Measurements from ENCODE around the gene TRAPPC2L. TPM values are rescaled to one million over a fixed set of nuclear protein-coding genes. Genes with fewer than 3 reads are reported as not detected.

TRAPPC2L gene
- total and polyA plus RNA-seq, 12 donors: 37.5 to 63.3 (median 50.9) TPM

DNA sequence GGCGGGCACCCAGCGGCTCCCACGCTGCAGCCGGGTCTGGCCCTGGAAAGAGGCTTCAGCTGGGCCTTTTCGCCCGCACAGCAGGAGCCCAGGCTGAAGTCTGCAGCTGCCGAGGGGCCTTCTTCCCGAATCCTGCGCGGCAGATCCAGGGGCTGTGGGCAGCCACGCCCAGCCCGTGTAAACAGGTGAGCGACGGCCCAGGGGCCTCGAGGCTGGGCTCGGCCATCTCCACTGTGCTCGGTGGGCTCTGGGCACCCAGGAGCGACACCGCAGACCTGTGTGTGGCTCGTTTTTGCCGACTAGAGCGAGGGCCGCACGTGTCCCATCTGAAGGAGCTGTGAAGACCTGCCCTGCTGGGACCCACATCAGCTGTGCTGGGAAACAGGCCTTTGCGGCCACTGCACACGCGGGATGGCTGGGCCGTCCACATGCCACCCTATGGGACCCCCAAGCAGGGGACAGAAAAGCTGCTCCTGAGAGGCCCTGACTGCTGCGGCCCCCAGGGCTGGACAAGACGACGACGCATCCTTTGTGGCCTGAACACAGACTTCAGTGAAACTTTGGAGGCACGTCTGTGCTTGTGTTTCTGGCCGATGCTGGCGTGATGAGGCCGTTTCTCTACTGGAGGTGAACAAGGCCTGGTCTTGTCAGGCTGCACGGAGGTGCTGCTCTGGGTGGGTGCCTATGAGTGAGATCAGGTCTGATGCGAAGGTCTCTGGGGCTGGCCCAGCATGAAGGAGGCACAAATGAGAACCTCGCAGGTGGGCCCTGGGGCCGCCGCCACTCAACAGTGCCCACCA is 40.0 kb upstream of the TRAPPC2L start:
- no peak overlapping the region for H3K27ac ChIP-seq
- no peaks in the 10 kb centered on the region for H3K9me3 ChIP-seq
- DNase-seq (no peak), ATAC-seq (no peak)
- H3K36me3 ChIP-seq: peaks cover 0 to 15% (median 2%) of the 10 kb centered on the region in 9 donors
- H3K4me1 ChIP-seq: peaks cover 3 to 17% (median 12%) of the 10 kb centered on the region in 9 donors
- WGBS, 2 donors: 91 to 92% methylated on average over 41 of the region's 41 CpGs
- no peak overlapping the region for H3K4me3 ChIP-seq
- intact Hi-C loops (cut with DNase I): loop anchor here in 7 of 10 donors (5.0 to 10.0 kb wide), 7 partner anchors 35 to 358 kb away; partner anchors contain the start of genes CDH15 (in 2 of the 7), GALNS (in 1 of the 7) and TRAPPC2L (in 1 of the 7)
- H3K27me3 ChIP-seq: no peaks in the 10 kb centered on the region
- TF ChIP-seq, protein P1, sequence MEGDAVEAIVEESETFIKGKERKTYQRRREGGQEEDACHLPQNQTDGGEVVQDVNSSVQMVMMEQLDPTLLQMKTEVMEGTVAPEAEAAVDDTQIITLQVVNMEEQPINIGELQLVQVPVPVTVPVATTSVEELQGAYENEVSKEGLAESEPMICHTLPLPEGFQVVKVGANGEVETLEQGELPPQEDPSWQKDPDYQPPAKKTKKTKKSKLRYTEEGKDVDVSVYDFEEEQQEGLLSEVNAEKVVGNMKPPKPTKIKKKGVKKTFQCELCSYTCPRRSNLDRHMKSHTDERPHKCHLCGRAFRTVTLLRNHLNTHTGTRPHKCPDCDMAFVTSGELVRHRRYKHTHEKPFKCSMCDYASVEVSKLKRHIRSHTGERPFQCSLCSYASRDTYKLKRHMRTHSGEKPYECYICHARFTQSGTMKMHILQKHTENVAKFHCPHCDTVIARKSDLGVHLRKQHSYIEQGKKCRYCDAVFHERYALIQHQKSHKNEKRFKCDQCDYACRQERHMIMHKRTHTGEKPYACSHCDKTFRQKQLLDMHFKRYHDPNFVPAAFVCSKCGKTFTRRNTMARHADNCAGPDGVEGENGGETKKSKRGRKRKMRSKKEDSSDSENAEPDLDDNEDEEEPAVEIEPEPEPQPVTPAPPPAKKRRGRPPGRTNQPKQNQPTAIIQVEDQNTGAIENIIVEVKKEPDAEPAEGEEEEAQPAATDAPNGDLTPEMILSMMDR (IDR thresholded peaks at IDR 0.05): no peak

DNA sequence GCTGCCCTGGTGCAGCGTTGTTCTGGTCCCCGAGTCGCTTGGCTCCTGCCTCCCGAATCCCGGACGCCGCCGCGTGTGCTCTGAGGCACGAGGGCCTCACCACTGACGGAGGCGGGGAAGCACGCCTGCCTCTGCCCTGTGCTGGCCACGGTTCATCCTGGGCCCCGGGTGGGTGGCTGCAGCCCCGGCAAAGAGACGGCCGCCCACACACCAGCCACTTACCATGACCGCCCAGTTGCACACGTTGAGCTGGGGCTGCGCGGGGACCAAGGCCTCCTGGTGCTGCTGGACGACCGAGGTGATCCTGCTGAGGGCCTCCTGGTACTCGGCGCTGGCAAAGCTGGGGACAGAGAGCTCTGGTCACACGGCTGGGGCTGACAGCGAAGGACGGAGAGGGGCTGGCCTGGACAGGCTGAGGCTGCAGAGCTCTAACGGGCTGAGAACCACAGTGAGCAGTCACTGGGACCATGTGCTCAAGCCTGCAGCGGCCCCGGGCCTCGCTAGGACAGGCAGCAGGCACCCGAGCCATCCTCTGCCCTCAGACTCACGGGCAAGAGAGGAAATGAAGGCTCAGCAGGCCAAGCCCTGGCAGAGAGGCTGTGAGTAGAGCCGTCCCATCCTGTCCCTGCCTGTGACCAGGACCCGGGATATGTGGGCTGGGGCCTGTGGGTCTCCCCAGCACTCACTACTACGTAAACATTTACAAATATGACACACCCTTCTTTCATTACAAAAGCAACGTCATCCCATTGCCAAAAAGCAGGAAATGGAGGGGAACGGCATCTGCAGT is 38.9 kb upstream of the TRAPPC2L start:
- Histone ChIP-seq H3K27ac (no peak overlapping the region), H3K27me3 (no peaks in the 10 kb centered on the region), H3K9me3 (no peaks in the 10 kb centered on the region), H3K36me3 (peaks cover 0 to 26% (median 7%) of the 10 kb centered on the region in 9 donors), H3K4me1 (peaks cover 0 to 8% (median 1%) of the 10 kb centered on the region in 9 donors), H3K4me3 (no peak overlapping the region)
- TF ChIP-seq, protein P1 (IDR thresholded peaks at IDR 0.05): no peak
- ATAC-seq (no peak), DNase-seq (no peak)
- intact Hi-C loops (cut with DNase I): loop anchor here in 7 of 10 donors (5.0 to 10.0 kb wide), 7 partner anchors 34 to 357 kb away; partner anchors contain the start of genes CDH15 (in 2 of the 7), GALNS (in 1 of the 7) and TRAPPC2L (in 1 of the 7)
- 90 to 91% methylated on average over 40 of the region's 40 CpGs for WGBS, 2 donors

DNA sequence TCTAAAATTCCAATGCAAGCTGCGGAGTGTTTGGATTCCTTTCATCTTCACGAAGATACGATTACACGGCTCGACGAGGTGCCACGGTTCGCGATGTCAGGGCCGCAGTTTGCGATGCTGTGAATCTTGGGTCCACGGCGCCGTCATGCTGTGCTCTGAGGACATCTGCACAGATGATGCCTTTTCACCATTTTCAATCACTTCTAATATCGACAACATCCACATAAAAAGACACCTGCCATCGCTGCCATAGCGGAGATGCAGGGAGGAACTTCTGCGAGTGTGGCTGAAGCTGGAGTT is 38.4 kb upstream of the TRAPPC2L start:
- H3K4me1 ChIP-seq: peaks cover 0 to 3% (median 0%) of the 10 kb centered on the region in 9 donors
- 92% methylated on average over 18 of the region's 18 CpGs for WGBS, 2 donors
- H3K27me3 ChIP-seq: no peaks in the 10 kb centered on the region
- H3K9me3 ChIP-seq: no peaks in the 10 kb centered on the region
- H3K36me3 ChIP-seq: peaks cover 0 to 29% (median 7%) of the 10 kb centered on the region in 9 donors
- TF ChIP-seq, protein P1 (IDR thresholded peaks at IDR 0.05): no peak
- intact Hi-C loops (cut with DNase I): loop anchor here in 7 of 10 donors (5.0 to 10.0 kb wide), 7 partner anchors 34 to 356 kb away; partner anchors contain the start of genes CDH15 (in 2 of the 7), GALNS (in 1 of the 7) and TRAPPC2L (in 1 of the 7)
- no peak overlapping the region for H3K27ac ChIP-seq
- ATAC-seq (no peak), DNase-seq (no peak)
- H3K4me3 ChIP-seq: no peak overlapping the region

DNA sequence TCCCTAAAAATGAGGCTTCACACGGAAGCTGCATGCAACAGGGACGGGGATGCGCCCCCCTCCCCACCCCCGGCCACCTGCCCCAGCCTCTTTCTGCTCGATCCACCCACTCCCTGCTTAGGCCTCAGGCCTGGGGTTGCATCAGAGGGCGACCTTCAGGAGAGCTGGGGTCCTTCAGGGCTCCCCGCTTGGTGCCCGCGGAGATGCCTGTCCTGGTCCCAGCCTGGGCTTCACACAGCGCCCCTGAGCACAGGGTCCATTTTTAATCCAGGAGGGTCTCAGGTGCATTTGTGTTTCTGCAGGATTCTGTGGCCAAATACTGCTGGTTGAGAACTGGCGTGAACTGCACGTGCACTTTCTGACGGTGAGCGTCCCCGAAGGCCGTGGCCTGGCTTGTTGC is 37.8 kb upstream of the TRAPPC2L start:
- TF ChIP-seq, protein P1 (IDR thresholded peaks at IDR 0.05): no peak
- WGBS, 2 donors: 84 to 88% methylated on average over 16 of the region's 16 CpGs
- no peak for ATAC-seq
- Histone ChIP-seq H3K9me3 (no peaks in the 10 kb centered on the region), H3K36me3 (peaks cover 0 to 32% (median 7%) of the 10 kb centered on the region in 9 donors), H3K4me3 (no peak overlapping the region), H3K27ac (no peak overlapping the region), H3K27me3 (no peaks in the 10 kb centered on the region), H3K4me1 (no peaks in the 10 kb centered on the region)
- intact Hi-C loops (cut with DNase I): loop anchor here in 7 of 10 donors (5.0 to 10.0 kb wide), 7 partner anchors 33 to 356 kb away; partner anchors contain the start of genes CDH15 (in 2 of the 7), GALNS (in 1 of the 7) and TRAPPC2L (in 1 of the 7)
- no peak for DNase-seq

Data from heart right ventricle (tissue), 16 donors.